Left lobe of liver (tissue), 2 donors: ENCODE data around the gene SPPL2B. TPM values are rescaled to one million over a fixed set of nuclear protein-coding genes. Genes with fewer than 3 reads are reported as not detected.
"Not testable (repeated sequence)": the region's sequence is repeated elsewhere in the genome, so short reads cannot be mapped to it uniquely, and the experiment has no call there.

Source experiments
- ATAC-seq: fragments of 200-7000 bp; cut with Tn5 transposase; one replicate; pipeline ENCODE4 v1.9.1; 2020; ENCODE audit warnings: mild to moderate bottlenecking, moderate library complexity
- DNase-seq: peaks from one replicate; pipeline ENCODE4 v3.0.0-alpha.2; 2020; ENCODE audit warnings: low spot score
- total RNA-seq: library from RNA; stranded (reverse); gene quantifications from one replicate; pipeline ENCODE4 v1.2.1, GENCODE V29; 2021
- donor health status: DM: no; HTN: no; CAD: no; lungs with moderate emphysema.
- donor health status: DM: no; HTN: yes; CAD: no.

Gene SPPL2B
- total RNA-seq, 1 donor from 2014 or later = 45.0 TPM

GRCh38 chr19:2336528-2337328, 8.2 kb downstream of the SPPL2B start:
- ATAC-seq (no peak), DNase-seq (no peak)

DNA sequence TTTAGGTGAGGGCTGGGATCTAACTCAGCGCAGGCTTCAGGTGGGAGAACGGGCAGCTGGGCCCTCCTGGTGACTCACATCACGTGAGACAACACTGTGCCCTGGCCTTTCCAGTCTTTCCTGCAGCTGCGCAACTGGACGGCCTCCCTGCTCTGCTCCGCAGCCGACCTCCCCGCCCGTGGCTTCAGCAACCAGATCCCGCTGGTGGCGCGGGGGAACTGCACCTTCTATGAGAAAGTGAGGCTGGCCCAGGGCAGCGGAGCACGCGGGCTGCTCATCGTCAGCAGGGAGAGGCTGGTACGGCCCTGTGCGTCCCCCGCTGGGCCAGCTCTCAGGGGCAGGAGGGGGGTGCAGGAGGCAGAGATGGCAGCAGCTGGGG, 8.8 kb downstream of the SPPL2B start:
- ATAC-seq = no peak
- no peak for DNase-seq

- DNase-seq (no peak), ATAC-seq (no peak)
Measured at GRCh38 chr19:2338055-2338615, 9.7 kb downstream of the SPPL2B start.

DNA sequence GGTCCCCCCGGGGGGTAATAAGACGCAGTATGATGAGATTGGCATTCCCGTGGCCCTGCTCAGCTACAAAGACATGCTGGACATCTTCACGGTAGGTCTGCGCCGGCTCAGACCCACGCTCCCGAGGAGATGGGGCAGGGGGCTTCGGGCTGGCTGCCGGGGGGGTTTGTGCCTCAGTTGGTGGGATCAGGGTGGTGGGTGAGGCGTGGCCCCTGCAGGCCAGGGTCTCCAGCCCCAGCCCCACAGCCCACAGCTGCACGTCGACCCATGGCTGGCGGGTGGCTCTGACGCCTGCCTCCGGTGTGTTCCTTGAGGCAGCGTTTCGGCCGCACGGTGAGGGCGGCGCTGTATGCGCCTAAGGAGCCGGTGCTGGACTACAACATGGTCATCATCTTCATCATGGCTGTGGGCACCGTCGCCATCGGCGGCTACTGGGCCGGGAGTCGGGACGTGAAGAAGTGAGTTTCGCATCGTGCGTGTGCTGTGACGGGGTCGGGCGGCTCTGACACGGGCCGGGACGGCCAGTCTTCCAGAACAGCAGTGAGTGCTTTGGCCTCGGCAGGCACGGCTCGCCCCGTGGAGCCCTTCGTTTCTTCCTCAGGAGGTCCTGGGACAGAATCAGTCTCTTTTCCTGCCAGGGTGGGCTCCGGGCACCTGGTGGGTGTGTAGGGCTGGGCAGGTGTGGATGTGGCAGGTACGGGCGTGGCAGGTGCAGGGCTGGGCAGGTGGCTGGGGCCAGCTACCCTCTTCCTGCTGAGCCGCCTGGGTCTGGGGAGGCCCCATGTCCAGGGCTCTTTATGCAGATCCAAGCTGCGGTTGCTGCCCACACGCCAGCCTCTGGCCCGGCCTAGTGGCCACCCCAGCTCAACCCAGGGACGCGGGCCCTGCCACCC, 10.5 kb downstream of the SPPL2B start:
- ATAC-seq (no peak), DNase-seq (no peak)

DNA sequence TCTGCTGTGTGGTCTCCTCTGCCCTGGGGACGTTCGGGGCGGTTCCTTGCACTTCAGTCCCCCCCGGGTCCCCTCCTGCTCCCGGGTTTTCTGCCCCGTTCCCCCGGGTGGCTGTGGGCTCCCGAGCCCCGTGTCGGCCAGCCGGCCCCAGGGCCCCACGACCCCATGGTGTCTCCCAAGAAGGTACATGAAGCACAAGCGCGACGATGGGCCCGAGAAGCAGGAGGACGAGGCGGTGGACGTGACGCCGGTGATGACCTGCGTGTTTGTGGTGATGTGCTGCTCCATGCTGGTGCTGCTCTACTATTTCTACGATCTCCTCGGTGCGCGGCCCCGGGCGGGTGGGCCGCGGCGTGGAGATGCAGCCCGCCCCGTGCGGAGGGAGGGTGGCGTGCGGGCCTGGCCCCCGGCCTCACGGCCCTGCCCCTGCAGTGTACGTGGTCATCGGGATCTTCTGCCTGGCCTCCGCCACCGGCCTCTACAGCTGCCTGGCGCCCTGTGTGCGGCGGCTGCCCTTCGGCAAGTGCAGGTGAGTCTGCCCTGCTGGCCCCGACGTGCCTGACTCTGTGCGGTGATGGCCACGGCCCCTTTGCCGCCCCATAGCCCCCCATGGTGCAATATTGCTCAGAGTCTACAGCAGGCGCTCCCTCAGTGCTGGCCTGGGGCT, 11.3 kb downstream of the SPPL2B start:
- ATAC-seq (no peak), DNase-seq (no peak)

DNA sequence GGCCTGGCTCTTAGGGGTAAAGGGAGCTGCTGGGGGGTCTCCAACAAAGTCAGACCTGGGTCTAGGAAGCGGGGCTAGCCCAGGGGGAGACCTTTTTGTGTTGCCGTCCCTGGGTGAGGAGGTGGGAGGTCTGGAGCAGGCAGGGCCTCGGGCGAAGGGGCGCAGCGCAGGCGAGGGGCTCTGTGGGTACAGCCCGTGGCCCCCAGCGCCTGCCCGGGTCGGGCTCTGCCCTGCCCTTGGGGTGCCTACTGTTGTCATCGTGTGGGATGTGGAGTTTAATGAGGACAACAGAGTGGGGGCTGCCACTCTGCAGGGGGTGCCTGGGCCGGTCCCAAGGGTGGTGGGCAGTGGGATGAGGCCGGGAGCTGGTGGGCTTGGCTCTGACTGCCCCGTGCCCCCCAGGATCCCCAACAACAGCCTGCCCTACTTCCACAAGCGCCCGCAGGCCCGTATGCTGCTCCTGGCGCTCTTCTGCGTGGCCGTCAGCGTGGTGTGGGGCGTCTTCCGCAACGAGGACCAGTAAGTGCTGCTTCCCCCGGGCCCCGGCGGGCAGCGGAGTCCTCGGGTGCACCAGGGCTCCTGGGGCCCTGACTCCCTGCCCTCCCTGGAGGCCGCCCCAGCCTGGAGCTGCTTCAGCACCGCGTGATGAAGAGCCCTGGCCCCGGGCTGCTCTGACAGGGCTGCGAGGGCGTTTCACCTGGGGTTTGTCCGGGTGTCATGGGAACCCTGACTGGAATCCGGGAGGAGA, 12.2 kb downstream of the SPPL2B start:
- DNase-seq (no peak), ATAC-seq (no peak)

- DNase-seq = no peak
- no peak for ATAC-seq
Measured at GRCh38 chr19:2341244-2341751, 12.8 kb downstream of the SPPL2B start.

DNA sequence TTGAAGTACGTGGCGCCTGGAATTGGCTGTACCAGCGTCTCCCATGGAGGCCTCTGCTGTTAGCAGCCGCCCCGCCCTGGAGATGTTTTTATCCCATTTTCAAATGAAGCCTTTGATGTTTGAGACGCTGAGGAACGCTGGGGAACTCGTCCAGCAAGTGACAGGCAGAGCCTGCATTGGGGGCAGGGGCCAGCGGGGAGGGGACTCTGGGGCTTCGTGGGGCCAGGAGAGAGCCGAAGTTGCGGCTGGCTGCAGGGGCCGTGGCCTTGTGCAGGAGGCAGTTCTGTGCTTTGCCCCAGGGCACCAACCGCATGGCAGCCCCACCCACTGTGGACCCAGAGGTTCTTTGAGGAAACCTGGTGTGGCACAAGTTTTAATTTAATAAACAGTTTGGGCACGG, 13.5 kb downstream of the SPPL2B start:
- ATAC-seq = no peak
- no peak for DNase-seq

DNA sequence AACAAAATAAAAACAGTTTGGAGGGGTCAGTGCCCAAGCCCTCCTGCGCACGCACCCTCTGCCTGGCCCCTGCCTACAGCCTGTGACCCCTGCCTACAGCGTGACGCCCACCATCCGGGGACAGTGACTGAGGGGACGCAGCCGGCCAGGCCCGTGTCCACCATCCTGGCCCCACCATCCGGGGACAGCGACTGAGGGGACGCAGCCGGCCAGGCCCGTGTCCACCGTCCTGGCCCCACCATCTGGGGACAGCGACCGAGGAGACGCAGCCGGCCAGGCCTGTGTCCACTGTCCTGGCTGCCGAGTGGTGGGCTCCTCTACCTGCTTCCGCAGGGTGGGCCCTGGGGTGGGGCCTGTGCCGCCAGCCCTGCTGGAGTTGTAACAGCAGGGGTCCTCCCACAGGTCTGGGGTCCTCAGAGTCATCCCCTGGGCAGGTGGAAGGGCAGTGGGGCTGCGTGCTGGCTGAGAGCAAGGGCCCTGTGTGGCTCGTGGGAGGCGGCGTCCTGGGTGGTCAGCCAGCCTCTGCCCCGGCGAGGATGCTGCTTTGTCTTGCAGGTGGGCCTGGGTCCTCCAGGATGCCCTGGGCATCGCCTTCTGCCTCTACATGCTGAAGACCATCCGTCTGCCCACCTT, 14.3 kb downstream of the SPPL2B start:
- ATAC-seq = no peak
- DNase-seq = no peak

- ATAC-seq (no peak), DNase-seq (no peak)
Measured at GRCh38 chr19:2343289-2343982, 15.0 kb downstream of the SPPL2B start.

DNA sequence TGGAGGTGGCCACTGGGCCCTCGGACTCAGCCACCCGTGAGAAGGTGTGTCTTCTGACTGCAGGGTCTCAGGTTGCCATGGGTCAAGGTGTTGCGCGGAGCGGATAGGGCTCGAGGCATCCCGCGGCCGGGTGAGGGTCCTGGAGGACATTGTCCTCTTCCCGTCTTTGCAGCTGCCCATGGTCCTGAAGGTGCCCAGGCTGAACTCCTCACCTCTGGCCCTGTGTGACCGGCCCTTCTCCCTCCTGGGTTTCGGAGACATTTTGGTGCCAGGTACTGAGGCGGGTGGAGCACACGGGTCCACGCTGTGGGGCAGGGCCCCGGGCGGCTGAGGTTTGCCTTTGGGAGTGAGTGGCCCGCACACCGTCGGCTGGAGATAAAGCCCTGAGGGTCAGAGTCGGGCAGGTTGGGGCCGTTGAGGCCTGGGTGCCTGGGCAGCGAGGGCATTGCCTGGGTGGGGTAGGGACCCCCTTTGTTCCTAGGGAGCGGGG, 15.9 kb downstream of the SPPL2B start:
- ATAC-seq (no peak), DNase-seq (no peak)

DNA sequence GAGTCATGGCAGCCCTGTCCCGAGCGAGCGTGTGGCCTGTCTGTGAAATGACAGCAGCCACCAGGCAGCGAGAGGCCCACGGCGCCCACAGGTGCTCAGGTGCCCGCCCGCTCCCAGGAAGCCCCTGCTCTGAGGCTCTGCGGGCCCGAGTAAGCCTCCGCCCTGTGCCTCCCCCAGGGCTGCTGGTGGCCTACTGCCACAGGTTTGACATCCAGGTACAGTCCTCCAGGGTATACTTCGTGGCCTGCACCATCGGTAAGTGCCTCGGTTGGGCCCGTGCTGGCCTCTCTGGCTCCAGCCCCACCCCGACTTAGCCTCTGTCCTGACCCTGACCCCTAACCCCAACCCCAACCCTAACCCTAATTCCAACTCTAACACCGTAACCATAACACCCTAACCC, 16.6 kb downstream of the SPPL2B start:
- no peak for DNase-seq
- no peak for ATAC-seq

DNA sequence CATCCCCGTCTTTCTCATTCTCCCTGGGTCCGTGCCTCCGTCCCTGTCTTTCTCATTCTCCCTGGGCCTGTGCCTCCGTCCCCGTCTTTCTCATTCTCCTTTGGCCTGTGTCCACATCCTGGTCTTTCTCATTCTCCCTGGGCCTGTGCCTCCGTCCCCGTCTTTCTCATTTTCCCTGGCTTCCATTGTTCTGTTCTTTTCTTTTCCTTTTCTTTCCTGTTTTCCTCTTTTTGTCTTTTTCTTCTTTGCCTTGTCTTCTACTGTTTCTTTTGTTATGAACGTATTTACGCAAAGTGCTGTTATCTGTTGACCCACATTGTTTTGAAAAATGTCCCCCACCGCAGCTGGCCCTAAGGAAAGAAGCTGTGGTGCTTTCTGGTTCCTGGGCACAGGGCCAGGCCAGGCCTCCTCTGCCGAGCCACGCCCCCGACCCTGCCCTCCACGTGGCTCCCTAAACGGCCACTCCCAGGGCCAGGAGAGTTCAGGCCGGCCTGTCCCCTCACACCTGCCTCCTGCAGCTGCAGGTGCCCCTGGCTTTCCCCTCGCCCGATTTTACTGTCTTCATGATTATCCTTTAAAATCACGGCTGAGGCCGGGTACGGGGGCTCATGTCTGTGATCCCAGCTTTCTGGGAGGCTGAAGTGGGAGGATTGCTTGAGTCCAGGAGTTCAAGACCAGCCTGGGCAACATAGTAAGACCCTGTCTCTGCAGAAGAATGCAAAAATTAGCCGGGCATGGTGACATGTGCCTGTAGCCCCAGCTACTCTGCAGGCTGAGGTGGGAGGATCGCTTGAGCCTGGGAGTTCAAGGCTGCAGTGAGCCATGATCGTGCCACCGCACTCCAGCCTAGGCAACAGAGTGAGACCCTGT, 17.5 kb downstream of the SPPL2B start:
- DNase-seq = peak; percentile 47

DNA sequence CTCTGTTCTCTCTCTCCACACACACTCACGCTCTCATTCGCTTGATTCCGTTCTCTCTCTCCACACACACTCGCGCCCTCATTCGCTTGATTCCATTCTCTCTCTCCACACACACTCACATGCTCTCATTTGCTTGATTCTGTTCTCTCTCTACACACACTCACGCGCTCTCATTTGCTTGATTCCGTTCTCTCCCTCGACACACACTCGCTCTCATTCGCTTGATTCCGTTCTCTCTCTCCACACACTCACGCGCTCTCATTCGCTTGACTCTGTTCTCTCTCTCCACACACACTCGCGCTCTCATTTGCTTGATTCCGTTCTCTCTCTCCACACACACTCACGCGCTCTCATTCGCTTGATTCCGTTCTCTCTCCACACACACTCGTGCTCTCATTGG, 21.3 kb downstream of the SPPL2B start:
- not testable (repeated sequence) for ATAC-seq, DNase-seq

More for the DNA sequence above, 17.5 kb downstream of the SPPL2B start:
- ATAC-seq = peak; percentile 70

GRCh38 chr19:2350656-2351055, 22.2 kb downstream of the SPPL2B start:
- DNase-seq (no peak), ATAC-seq (no peak)

- no peak for DNase-seq
- no peak for ATAC-seq
Measured at GRCh38 chr19:2351591-2351990, 23.1 kb downstream of the SPPL2B start.

- DNase-seq = no peak
- ATAC-seq = no peak
Measured at GRCh38 chr19:2352121-2352520, 23.6 kb downstream of the SPPL2B start.
